H1 (cell line): Measurements from ENCODE around the gene ST6GALNAC3.

Source experiments
- RAD21 ChIP-seq, 2 experiments: IDR thresholded peaks in 1 of 2; conservative IDR thresholded peaks in 1 of 2; 2 replicates each; pipeline ENCODE4 v1.6.1; 2011; ENCODE audit warnings: low read depth in 2 of 2, low read length in 2 of 2, improper control_type of control experiment in 1 of 2, inconsistent platforms in 1 of 2, mild to moderate bottlenecking in 1 of 2, moderate library complexity in 1 of 2
- SP1 ChIP-seq: IDR thresholded peaks from 2 replicates; pipeline ENCODE4 v1.6.1; 2011; ENCODE audit warnings: low read depth, low read length
- SUZ12 ChIP-seq: fragments of 200-600 bp; sonication (generic); IDR thresholded peaks from 2 replicates; pipeline ENCODE4 v1.6.1; 2012; ENCODE audit warnings: mild to moderate bottlenecking, inconsistent platforms, low read length, moderate library complexity, mixed read lengths
- TAF1 ChIP-seq: IDR thresholded peaks from 2 replicates; pipeline ENCODE4 v1.6.1; 2011; ENCODE audit warnings: mild to moderate bottlenecking, low read depth, low read length
- TF ChIP-seq, protein P1 (sequence below), 3 experiments: IDR thresholded peaks; 1 replicate in 2 of 3; 2 replicates in 1 of 3; pipeline versions ENCODE4 v1.5.1 to v1.6.1; 2011; ENCODE audit warnings: low read length in 3 of 3, mild to moderate bottlenecking in 3 of 3, inconsistent platforms in 2 of 3, low read depth in 1 of 3, moderate library complexity in 1 of 3; ENCODE audit not compliant: insufficient read depth in 1 of 3; ENCODE audit errors: control extremely low read depth in 1 of 3

DNA sequence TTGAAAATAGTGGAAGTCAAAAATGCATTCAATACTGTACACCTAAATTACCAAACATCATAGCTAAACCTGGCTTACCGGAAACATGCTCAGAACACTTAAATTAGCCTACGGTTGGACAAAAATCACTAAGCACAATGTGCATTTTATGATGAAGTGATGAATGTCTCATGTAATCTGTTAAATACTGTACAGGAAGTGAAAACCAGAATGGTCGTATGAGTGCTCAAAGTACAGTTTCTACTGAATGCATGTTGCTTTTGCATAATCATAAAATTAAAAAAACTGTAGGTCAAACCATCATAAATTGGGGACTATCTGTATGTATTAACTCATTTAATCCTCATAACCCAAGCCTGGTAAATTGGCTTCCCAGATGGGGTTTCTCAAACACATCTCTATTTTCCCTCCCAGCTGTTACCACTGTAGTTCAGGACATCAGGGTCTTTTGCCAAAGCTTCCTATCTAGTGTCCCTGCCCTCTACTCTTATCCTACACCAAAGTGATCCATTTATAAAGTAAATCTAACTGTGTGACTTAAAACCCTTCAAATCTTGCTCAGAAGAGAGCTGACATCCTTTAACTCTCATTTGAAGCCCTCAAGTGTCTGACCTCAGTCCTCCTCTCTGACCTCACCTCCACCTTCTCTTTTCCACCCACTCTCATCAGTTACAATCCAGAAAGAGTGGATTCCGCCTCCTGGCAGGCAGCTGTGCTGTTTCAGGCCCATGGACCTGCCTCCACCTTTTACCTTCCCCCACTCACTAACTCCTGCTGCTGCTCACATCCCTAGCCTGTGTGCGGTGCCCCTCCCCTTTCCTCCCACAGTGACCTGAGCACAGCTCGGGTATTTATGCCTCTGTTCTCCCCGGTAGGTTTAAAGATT is 436.4 kb downstream of the ST6GALNAC3 start:
- TF ChIP-seq, protein P1, sequence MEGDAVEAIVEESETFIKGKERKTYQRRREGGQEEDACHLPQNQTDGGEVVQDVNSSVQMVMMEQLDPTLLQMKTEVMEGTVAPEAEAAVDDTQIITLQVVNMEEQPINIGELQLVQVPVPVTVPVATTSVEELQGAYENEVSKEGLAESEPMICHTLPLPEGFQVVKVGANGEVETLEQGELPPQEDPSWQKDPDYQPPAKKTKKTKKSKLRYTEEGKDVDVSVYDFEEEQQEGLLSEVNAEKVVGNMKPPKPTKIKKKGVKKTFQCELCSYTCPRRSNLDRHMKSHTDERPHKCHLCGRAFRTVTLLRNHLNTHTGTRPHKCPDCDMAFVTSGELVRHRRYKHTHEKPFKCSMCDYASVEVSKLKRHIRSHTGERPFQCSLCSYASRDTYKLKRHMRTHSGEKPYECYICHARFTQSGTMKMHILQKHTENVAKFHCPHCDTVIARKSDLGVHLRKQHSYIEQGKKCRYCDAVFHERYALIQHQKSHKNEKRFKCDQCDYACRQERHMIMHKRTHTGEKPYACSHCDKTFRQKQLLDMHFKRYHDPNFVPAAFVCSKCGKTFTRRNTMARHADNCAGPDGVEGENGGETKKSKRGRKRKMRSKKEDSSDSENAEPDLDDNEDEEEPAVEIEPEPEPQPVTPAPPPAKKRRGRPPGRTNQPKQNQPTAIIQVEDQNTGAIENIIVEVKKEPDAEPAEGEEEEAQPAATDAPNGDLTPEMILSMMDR (IDR thresholded peaks at IDR 0.05; ENCODE audit: control extremely low read depth in 1 of 3, insufficient read depth in 1 of 3, low read depth in 1 of 3, low read length in 3 of 3) = no peak
- no peak for TF ChIP-seq TAF1
- no peak for TF ChIP-seq SP1
- peak in 1 of 2 experiments; percentile 19; a peak in 2 of 4 replicates for TF ChIP-seq RAD21 (IDR thresholded peaks at IDR 0.05 in 1 of 2, conservative IDR thresholded peaks at IDR 0.05 in 1 of 2; ENCODE audit: low read depth in 2 of 2, low read length in 2 of 2)
- TF ChIP-seq SUZ12 = no peak
